Gastroesophageal sphincter (tissue), 4 donors: ENCODE results near the gene PTGDS. TPM values are rescaled to one million over a fixed set of nuclear protein-coding genes. Genes with fewer than 3 reads are reported as not detected.

Source experiments
- ATAC-seq: fragments of 150-250 bp; one replicate; pipeline ENCODE4 v1.9.1; 2016; ENCODE audit warnings: mild to moderate bottlenecking, moderate library complexity
- H3K27ac ChIP-seq, 4 donors: fragments of 200-600 bp; sonication (generic) in 3 of 4; 1 replicate in 3 of 4; 2 replicates in 1 of 4; pipeline ENCODE4 v1.5.1; 2016 to 2019
- H3K27me3 ChIP-seq: fragments of 200-600 bp; sonication (generic); one replicate; pipeline ENCODE4 v1.5.1; 2019
- H3K36me3 ChIP-seq, 2 donors: fragments of 200-600 bp; sonication (generic); one replicate each; pipeline ENCODE4 v1.5.1; 2019; ENCODE audit warnings: control low read depth in 1 of 2
- H3K4me1 ChIP-seq, 3 donors: fragments of 200-600 bp; sonication (generic); 1 replicate in 2 of 3; 2 replicates in 1 of 3; pipeline ENCODE4 v1.5.1; 2016 to 2019; ENCODE audit warnings: control low read depth in 2 of 3
- H3K4me3 ChIP-seq, 2 donors: fragments of 200-600 bp; sonication (generic); one replicate each; pipeline ENCODE4 v1.5.1; 2019; ENCODE audit warnings: mild to moderate bottlenecking in 1 of 2, moderate library complexity in 1 of 2
- H3K9me3 ChIP-seq, 3 donors: fragments of 200-600 bp; sonication (generic); one replicate each; pipeline ENCODE4 v1.5.1; 2017 to 2019; ENCODE audit warnings: control low read depth in 2 of 3
- CTCF ChIP-seq, 4 experiments: fragments of 200-600 bp in 2 of 4; fragments of 450-650 bp in 2 of 4; sonication (generic) in 1 of 4; IDR thresholded peaks; one replicate each; pipeline ENCODE4 v1.5.1; 2017 to 2019; ENCODE audit warnings: antibody characterized with exemption in 4 of 4, mild to moderate bottlenecking in 2 of 4, moderate library complexity in 2 of 4
- EP300 ChIP-seq: sonication (generic); formaldehyde crosslinking; IDR thresholded peaks from one replicate; pipeline ENCODE4 v1.6.1; 2017; ENCODE audit warnings: antibody characterized with exemption, mild to moderate bottlenecking
- POLR2A ChIP-seq, 2 donors: fragments of 450-650 bp; IDR thresholded peaks; one replicate each; pipeline ENCODE4 v1.6.1; 2017; ENCODE audit warnings: antibody characterized with exemption in 2 of 2, mild to moderate bottlenecking in 2 of 2, moderate library complexity in 1 of 2
- POLR2AphosphoS5 ChIP-seq: sonication (generic); formaldehyde crosslinking; IDR thresholded peaks from one replicate; pipeline ENCODE4 v1.6.1; 2017; ENCODE audit warnings: antibody characterized with exemption
- WGBS, 2 donors: methylation state at CpG; one replicate each; pipeline ENCODE4 v1.1.5; 2018; ENCODE audit warnings: low coverage in 1 of 2; 5-methylcytosine and 5-hydroxymethylcytosine counted together
- total RNA-seq, 4 donors: library from RNA; depleted of rRNA; stranded (reverse); fragments of >200 nt; gene quantifications; one replicate each; pipeline ENCODE4 v1.1.0, GENCODE V29; 2016

PTGDS gene
- total RNA-seq, 4 donors from 2014 or later, result 7.4 to 132 (median 29.7) TPM

- Histone ChIP-seq H3K9me3 (no peaks in the 10 kb centered on the region), H3K4me1 (peaks cover 0 to 2% (median 0%) of the 10 kb centered on the region in 3 donors), H3K27me3 (peaks cover 12% of the 10 kb centered on the region), H3K36me3 (no peaks in the 10 kb centered on the region), H3K27ac (no peak overlapping the region), H3K4me3 (no peak overlapping the region)
- WGBS, 2 donors, result 94 to 99% methylated on average over 3 of the region's 4 CpGs
- TF ChIP-seq POLR2A (IDR thresholded peaks at IDR 0.05), result no peak
- ATAC-seq, result no peak
Measured at GRCh38 chr9:136956604-136957003, 20.7 kb upstream of the PTGDS start.

GRCh38 chr9:136957461-136957860, 19.8 kb upstream of the PTGDS start:
- Histone ChIP-seq H3K27me3 (peaks cover 12% of the 10 kb centered on the region), H3K4me3 (no peak overlapping the region), H3K9me3 (no peaks in the 10 kb centered on the region), H3K27ac (no peak overlapping the region), H3K4me1 (peaks cover 0 to 3% (median 0%) of the 10 kb centered on the region in 3 donors), H3K36me3 (no peaks in the 10 kb centered on the region)
- TF ChIP-seq CTCF (IDR thresholded peaks at IDR 0.05) (no peak), EP300 (no peak), POLR2AphosphoS5 (no peak), POLR2A (IDR thresholded peaks at IDR 0.05) (no peak)
- ATAC-seq, result no peak
- WGBS, 2 donors, result 60 to 71% methylated on average over 1 of the region's 1 CpG

- H3K4me1 ChIP-seq, result peaks cover 0 to 3% (median 0%) of the 10 kb centered on the region in 3 donors
- H3K9me3 ChIP-seq, result no peaks in the 10 kb centered on the region
- WGBS, 2 donors, result 92% methylated on average over 2 of the region's 6 CpGs; no CpG with 5 or more reads in 1 of the 2 donors
- no peak overlapping the region for H3K27ac ChIP-seq
- no peak for TF ChIP-seq POLR2A (IDR thresholded peaks at IDR 0.05)
- no peak for TF ChIP-seq EP300
- TF ChIP-seq CTCF (IDR thresholded peaks at IDR 0.05), result no peak
- TF ChIP-seq POLR2AphosphoS5, result no peak
- peaks cover 12% of the 10 kb centered on the region for H3K27me3 ChIP-seq
- ATAC-seq, result no peak
- no peak overlapping the region for H3K4me3 ChIP-seq
- no peaks in the 10 kb centered on the region for H3K36me3 ChIP-seq
Measured at GRCh38 chr9:136957901-136958300, 19.4 kb upstream of the PTGDS start.

GRCh38 chr9:136958473-136958872, 18.8 kb upstream of the PTGDS start:
- Histone ChIP-seq H3K9me3 (no peaks in the 10 kb centered on the region), H3K4me1 (peaks cover 0 to 3% (median 0%) of the 10 kb centered on the region in 3 donors), H3K27ac (no peak overlapping the region), H3K4me3 (no peak overlapping the region), H3K27me3 (peaks cover 12% of the 10 kb centered on the region), H3K36me3 (no peaks in the 10 kb centered on the region)
- WGBS, 2 donors, result 91% methylated on average over 5 of the region's 7 CpGs; no CpG with 5 or more reads in 1 of the 2 donors
- no peak for TF ChIP-seq EP300
- no peak for ATAC-seq

- H3K4me1 ChIP-seq, result peaks cover 0 to 3% (median 0%) of the 10 kb centered on the region in 3 donors
- H3K4me3 ChIP-seq, result no peak overlapping the region
- H3K9me3 ChIP-seq, result no peaks in the 10 kb centered on the region
- TF ChIP-seq CTCF (IDR thresholded peaks at IDR 0.05) (no peak), EP300 (no peak), POLR2A (IDR thresholded peaks at IDR 0.05) (no peak), POLR2AphosphoS5 (no peak)
- peaks cover 12% of the 10 kb centered on the region for H3K27me3 ChIP-seq
- H3K27ac ChIP-seq, result no peak overlapping the region
- WGBS, 2 donors, result 60 to 100% methylated on average over 2 to 4 of the region's 28 CpGs
- ATAC-seq, result no peak
- no peaks in the 10 kb centered on the region for H3K36me3 ChIP-seq
Measured at GRCh38 chr9:136958898-136959850, 18.1 kb upstream of the PTGDS start.
